H9 (cell line): ENCODE measurements around the gene LHPP. TPM values are rescaled to one million over a fixed set of nuclear protein-coding genes. Genes with fewer than 3 reads are reported as not detected.

ENCODE experiments used
- DNase-seq: peaks from one replicate; pipeline ENCODE4 v3.0.0-alpha.2; 2017
- H2AFZ ChIP-seq: one replicate; pipeline ENCODE4 v1.6.1; 2013; ENCODE audit warnings: mild to moderate bottlenecking, low read length, control low read depth, moderate library complexity
- H2AK5ac ChIP-seq: 2 replicates; pipeline ENCODE4 v1.6.1; 2013; ENCODE audit warnings: low read length, control low read depth, mixed read lengths; ENCODE audit not compliant: insufficient read length
- H2BK120ac ChIP-seq: one replicate; pipeline ENCODE4 v1.6.1; 2013; ENCODE audit warnings: low read depth, mild to moderate bottlenecking, low read length, control low read depth, inconsistent platforms; ENCODE audit not compliant: poor library complexity, severe bottlenecking
- H2BK12ac ChIP-seq: 2 replicates; pipeline ENCODE4 v1.6.1; 2013; ENCODE audit warnings: low read length, control low read depth, mixed read lengths, low read depth; ENCODE audit not compliant: insufficient read length
- H2BK15ac ChIP-seq: 2 replicates; pipeline ENCODE4 v1.6.1; 2013; ENCODE audit warnings: low read depth, low read length, control low read depth
- H2BK20ac ChIP-seq: one replicate; pipeline ENCODE4 v1.6.1; 2013; ENCODE audit warnings: low read depth, mild to moderate bottlenecking, low read length, control low read depth, inconsistent platforms; ENCODE audit not compliant: poor library complexity, severe bottlenecking
- H2BK5ac ChIP-seq: 2 replicates; pipeline ENCODE4 v1.6.1; 2013; ENCODE audit warnings: low read length, control low read depth, mixed read lengths; ENCODE audit not compliant: insufficient read length
- H3K14ac ChIP-seq: 2 replicates; pipeline ENCODE4 v1.6.1; 2013; ENCODE audit warnings: low read length, control low read depth; ENCODE audit not compliant: insufficient read depth
- H3K18ac ChIP-seq: 2 replicates; pipeline ENCODE4 v1.6.1; 2013; ENCODE audit warnings: low read depth, mild to moderate bottlenecking, mixed read lengths, low read length, control low read depth; ENCODE audit not compliant: insufficient read length
- H3K23ac ChIP-seq: 2 replicates; pipeline ENCODE4 v1.6.1; 2013; ENCODE audit warnings: low read length, control low read depth, mixed read lengths, low read depth; ENCODE audit not compliant: insufficient read length
- H3K23me2 ChIP-seq: 2 replicates; pipeline ENCODE4 v1.6.1; 2013; ENCODE audit warnings: low read depth, mild to moderate bottlenecking, mixed read lengths, low read length, control low read depth; ENCODE audit not compliant: insufficient read length, poor library complexity, severe bottlenecking
- H3K27ac ChIP-seq: 2 replicates; pipeline ENCODE4 v1.5.1; 2013; ENCODE audit warnings: low read length, control low read depth, mixed read lengths, low read depth; ENCODE audit not compliant: insufficient read length
- H3K27me3 ChIP-seq: 2 replicates; pipeline ENCODE4 v1.6.1; 2013; ENCODE audit warnings: low read length, control low read depth, inconsistent platforms; ENCODE audit not compliant: insufficient read depth
- H3K4ac ChIP-seq: 2 replicates; pipeline ENCODE4 v1.6.1; 2013; ENCODE audit warnings: low read depth, mild to moderate bottlenecking, control low read depth, inconsistent platforms, low read length, moderate library complexity
- H3K4me1 ChIP-seq: 2 replicates; pipeline ENCODE4 v1.6.1; 2013; ENCODE audit warnings: low read length, control low read depth, inconsistent platforms; ENCODE audit not compliant: insufficient read depth
- H3K4me2 ChIP-seq: 2 replicates; pipeline ENCODE4 v1.6.1; 2013; ENCODE audit warnings: low read length, control low read depth, mixed read lengths; ENCODE audit not compliant: insufficient read length, insufficient read depth
- H3K56ac ChIP-seq: 2 replicates; pipeline ENCODE4 v1.6.1; 2013; ENCODE audit warnings: low read depth, mild to moderate bottlenecking, mixed read lengths, low read length, control low read depth; ENCODE audit not compliant: insufficient read length
- H3K79me1 ChIP-seq: 2 replicates; pipeline ENCODE4 v1.6.1; 2013; ENCODE audit warnings: low read depth, mild to moderate bottlenecking, moderate library complexity, low read length, control low read depth, inconsistent platforms; ENCODE audit not compliant: insufficient read depth, poor library complexity, severe bottlenecking
- H3K79me2 ChIP-seq: 2 replicates; pipeline ENCODE4 v1.6.1; 2013; ENCODE audit warnings: low read length, control low read depth, inconsistent platforms; ENCODE audit not compliant: insufficient read depth
- H3K9ac ChIP-seq: 2 replicates; pipeline ENCODE4 v1.6.1; 2013; ENCODE audit warnings: low read length, control low read depth, mixed read lengths; ENCODE audit not compliant: insufficient read length; ENCODE audit errors: extremely low read depth
- H3K9me3 ChIP-seq: one replicate; pipeline ENCODE4 v1.6.1; 2013; ENCODE audit warnings: low read depth, low read length, inconsistent platforms; ENCODE audit not compliant: control insufficient read depth
- H3T11ph ChIP-seq: one replicate; pipeline ENCODE4 v1.6.1; 2013; ENCODE audit warnings: mild to moderate bottlenecking, low read length, control low read depth, inconsistent platforms
- H4K20me1 ChIP-seq: one replicate; pipeline ENCODE4 v1.6.1; 2013; ENCODE audit not compliant: control insufficient read depth, insufficient read length, insufficient read depth
- H4K5ac ChIP-seq: 2 replicates; pipeline ENCODE4 v1.6.1; 2013; ENCODE audit warnings: low read depth, mild to moderate bottlenecking, mixed read lengths, low read length, control low read depth; ENCODE audit not compliant: insufficient read length
- H4K8ac ChIP-seq: replicated peaks from 2 replicates; pipeline ENCODE4 v1.6.1; 2013; ENCODE audit warnings: low read length, control low read depth, mixed read lengths, low read depth; ENCODE audit not compliant: insufficient read length
- H4K91ac ChIP-seq: 2 replicates; pipeline ENCODE4 v1.6.1; 2013; ENCODE audit warnings: low read depth, mild to moderate bottlenecking, moderate library complexity, mixed read lengths, low read length, control low read depth; ENCODE audit not compliant: insufficient read length
- H3K27ac Mint-ChIP-seq, 3 experiments: 2 replicates in 2 of 3; 3 replicates in 1 of 3; pipeline ENCODE4 v1.8.0; 2020 to 2021; ENCODE audit warnings: mixed read lengths in 3 of 3, mild to moderate bottlenecking in 1 of 3, moderate library complexity in 1 of 3
- H3K27me3 Mint-ChIP-seq: 2 replicates; pipeline ENCODE4 v1.8.0; 2021; ENCODE audit warnings: low read depth, mild to moderate bottlenecking, moderate library complexity, mixed read lengths
- H3K36me3 Mint-ChIP-seq, 3 experiments: 2 replicates in 2 of 3; 3 replicates in 1 of 3; pipeline ENCODE4 v1.8.0; 2020 to 2021; ENCODE audit warnings: low read depth in 3 of 3, mixed read lengths in 3 of 3; ENCODE audit not compliant: insufficient read depth in 1 of 3
- H3K4me1 Mint-ChIP-seq, 2 experiments: 2 replicates each; pipeline ENCODE4 v1.8.0; 2020; ENCODE audit warnings: mixed read lengths in 2 of 2
- H3K4me3 Mint-ChIP-seq, 2 experiments: 2 replicates in 1 of 2; 3 replicates in 1 of 2; pipeline ENCODE4 v1.8.0; 2020 to 2021; ENCODE audit warnings: mild to moderate bottlenecking in 2 of 2, mixed read lengths in 2 of 2, moderate library complexity in 1 of 2
- H3K9me3 Mint-ChIP-seq, 2 experiments: 2 replicates in 1 of 2; 3 replicates in 1 of 2; pipeline ENCODE4 v1.8.0; 2020; ENCODE audit warnings: mild to moderate bottlenecking in 2 of 2, mixed read lengths in 2 of 2, moderate library complexity in 1 of 2
- WGBS: extraction: QIAGEN DNeasy Blood & Tissue Kit; methylation state at CpG from one replicate; pipeline ENCODE4 v1.1.7; 2013; ENCODE audit warnings: missing lambda C conversion rate, low lambda C conversion rate, mixed read lengths; ENCODE audit not compliant: insufficient read length; ENCODE audit errors: extremely low coverage; 5-methylcytosine and 5-hydroxymethylcytosine counted together
- total RNA-seq: library from RNA; stranded (reverse); gene quantifications from 2 replicates; pipeline ENCODE4 v1.2.1, GENCODE V29; 2021
- TF ChIP-seq, protein P1 (sequence below): fragments of 200-600 bp; sonication (generic); conservative IDR thresholded peaks from 3 replicates; pipeline ENCODE4 v1.8.0; 2021; ENCODE audit warnings: antibody characterized with exemption, mild to moderate bottlenecking

LHPP gene
- total RNA-seq, 1 experiment from 2014 or later: 29.6 TPM

DNA sequence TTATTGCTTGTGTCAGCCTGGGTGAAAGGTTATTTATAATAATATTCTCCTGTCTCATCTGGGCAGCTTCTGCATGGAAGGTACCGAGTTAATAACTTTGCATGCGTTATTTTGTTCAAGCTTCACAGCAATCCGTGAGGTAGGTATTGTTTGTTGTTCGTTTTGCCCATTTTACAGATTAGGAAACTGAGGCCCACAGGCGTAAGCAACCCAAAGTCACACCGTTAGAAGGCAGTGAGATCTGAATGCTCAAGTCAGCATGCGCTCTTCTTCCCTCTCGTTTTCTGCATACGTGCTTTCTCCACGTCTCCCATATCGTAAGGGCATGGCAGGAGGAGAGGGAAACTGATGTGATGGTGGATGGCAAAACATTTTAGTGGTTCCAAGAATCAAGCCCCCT lies 34.1 kb downstream of the LHPP start:
- Mint-ChIP-seq H3K27ac (peak overlapping the region; percentile 51 to 80 (median 66); a peak in 3 of 7 replicates), H3K9me3 (peaks cover 7% of the 10 kb centered on the region in 2 experiments), H3K36me3 (peaks cover 11 to 18% (median 16%) of the 10 kb centered on the region in 3 experiments), H3K27me3 (no peaks in the 10 kb centered on the region; the same call in 1 of the 2 replicates), H3K4me1 (peaks cover 29 to 30% of the 10 kb centered on the region in 2 experiments), H3K4me3 (no peak overlapping the region)
- Histone ChIP-seq H2AFZ (no peak overlapping the region), H3K56ac (no peak overlapping the region), H3K27ac (no peak overlapping the region), H3K18ac (no peak overlapping the region), H4K5ac (no peak overlapping the region), H3K23me2 (no peaks in the 10 kb centered on the region), H3K4ac (no peak overlapping the region), H3K27me3 (no peaks in the 10 kb centered on the region), H3K4me2 (no peak overlapping the region), H3K79me2 (no peaks in the 10 kb centered on the region), H3K14ac (no peak overlapping the region), H3K9me3 (peaks cover 2% of the 10 kb centered on the region), H2AK5ac (no peak overlapping the region), H3K4me1 (no peaks in the 10 kb centered on the region), H3K79me1 (no peaks in the 10 kb centered on the region), H2BK15ac (no peak overlapping the region), H2BK12ac (no peak overlapping the region), H3K9ac (no peak overlapping the region), H3T11ph (no peak overlapping the region), H4K91ac (no peak overlapping the region), H4K20me1 (no peaks in the 10 kb centered on the region), H2BK5ac (no peak overlapping the region), H3K23ac (no peak overlapping the region), H2BK120ac (no peak overlapping the region), H2BK20ac (no peak overlapping the region), H4K8ac (no peak overlapping the region)
- TF ChIP-seq, protein P1, sequence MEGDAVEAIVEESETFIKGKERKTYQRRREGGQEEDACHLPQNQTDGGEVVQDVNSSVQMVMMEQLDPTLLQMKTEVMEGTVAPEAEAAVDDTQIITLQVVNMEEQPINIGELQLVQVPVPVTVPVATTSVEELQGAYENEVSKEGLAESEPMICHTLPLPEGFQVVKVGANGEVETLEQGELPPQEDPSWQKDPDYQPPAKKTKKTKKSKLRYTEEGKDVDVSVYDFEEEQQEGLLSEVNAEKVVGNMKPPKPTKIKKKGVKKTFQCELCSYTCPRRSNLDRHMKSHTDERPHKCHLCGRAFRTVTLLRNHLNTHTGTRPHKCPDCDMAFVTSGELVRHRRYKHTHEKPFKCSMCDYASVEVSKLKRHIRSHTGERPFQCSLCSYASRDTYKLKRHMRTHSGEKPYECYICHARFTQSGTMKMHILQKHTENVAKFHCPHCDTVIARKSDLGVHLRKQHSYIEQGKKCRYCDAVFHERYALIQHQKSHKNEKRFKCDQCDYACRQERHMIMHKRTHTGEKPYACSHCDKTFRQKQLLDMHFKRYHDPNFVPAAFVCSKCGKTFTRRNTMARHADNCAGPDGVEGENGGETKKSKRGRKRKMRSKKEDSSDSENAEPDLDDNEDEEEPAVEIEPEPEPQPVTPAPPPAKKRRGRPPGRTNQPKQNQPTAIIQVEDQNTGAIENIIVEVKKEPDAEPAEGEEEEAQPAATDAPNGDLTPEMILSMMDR: no peak
- DNase-seq: no peak
- WGBS: no CpG with 5 or more reads among the region's 11 CpGs
